ENCODE results near the gene HLA-A. TPM values are rescaled to one million over a fixed set of nuclear protein-coding genes. Genes with fewer than 3 reads are reported as not detected.

Gene HLA-A
- total and polyA plus RNA-seq, 9 of the 15 experiments (the other 6 are each of a cell fraction or from before 2014, with no cell fraction given) = 0.46 to 3.3 TPM; not detected in 7

GRCh38 chr6:29964887-29965562 is 22.7 kb downstream of the HLA-A start (continued):
- TF ChIP-seq, protein P1, sequence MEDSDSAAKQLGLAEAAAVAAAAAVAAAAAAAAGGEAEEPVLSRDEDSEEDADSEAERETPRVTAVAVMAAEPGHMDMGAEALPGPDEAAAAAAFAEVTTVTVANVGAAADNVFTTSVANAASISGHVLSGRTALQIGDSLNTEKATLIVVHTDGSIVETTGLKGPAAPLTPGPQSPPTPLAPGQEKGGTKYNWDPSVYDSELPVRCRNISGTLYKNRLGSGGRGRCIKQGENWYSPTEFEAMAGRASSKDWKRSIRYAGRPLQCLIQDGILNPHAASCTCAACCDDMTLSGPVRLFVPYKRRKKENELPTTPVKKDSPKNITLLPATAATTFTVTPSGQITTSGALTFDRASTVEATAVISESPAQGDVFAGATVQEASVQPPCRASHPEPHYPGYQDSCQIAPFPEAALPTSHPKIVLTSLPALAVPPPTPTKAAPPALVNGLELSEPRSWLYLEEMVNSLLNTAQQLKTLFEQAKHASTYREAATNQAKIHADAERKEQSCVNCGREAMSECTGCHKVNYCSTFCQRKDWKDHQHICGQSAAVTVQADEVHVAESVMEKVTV (CRISPR knock-in tag; IDR thresholded peaks at IDR 0.05) = no peak
- TF ChIP-seq, protein P2, sequence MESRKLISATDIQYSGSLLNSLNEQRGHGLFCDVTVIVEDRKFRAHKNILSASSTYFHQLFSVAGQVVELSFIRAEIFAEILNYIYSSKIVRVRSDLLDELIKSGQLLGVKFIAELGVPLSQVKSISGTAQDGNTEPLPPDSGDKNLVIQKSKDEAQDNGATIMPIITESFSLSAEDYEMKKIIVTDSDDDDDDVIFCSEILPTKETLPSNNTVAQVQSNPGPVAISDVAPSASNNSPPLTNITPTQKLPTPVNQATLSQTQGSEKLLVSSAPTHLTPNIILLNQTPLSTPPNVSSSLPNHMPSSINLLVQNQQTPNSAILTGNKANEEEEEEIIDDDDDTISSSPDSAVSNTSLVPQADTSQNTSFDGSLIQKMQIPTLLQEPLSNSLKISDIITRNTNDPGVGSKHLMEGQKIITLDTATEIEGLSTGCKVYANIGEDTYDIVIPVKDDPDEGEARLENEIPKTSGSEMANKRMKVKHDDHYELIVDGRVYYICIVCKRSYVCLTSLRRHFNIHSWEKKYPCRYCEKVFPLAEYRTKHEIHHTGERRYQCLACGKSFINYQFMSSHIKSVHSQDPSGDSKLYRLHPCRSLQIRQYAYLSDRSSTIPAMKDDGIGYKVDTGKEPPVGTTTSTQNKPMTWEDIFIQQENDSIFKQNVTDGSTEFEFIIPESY (CRISPR knock-in tag; IDR thresholded peaks at IDR 0.05) = no peak
- TF ChIP-seq ZNF75A (CRISPR knock-in tag; IDR thresholded peaks at IDR 0.05) = 0 out of 2 replicates have a peak, but pooled peaks have one; percentile 24
- TF ChIP-seq RFX7 (CRISPR knock-in tag; IDR thresholded peaks at IDR 0.05) = no peak
- peak; percentile 74; the same call in 1 of the 2 replicates for TF ChIP-seq GTF2F1 (IDR thresholded peaks at IDR 0.05; ENCODE audit: low read depth, low read length)
- TF ChIP-seq PML (IDR thresholded peaks at IDR 0.05; ENCODE audit: low read length) = peak; percentile 91
- 0 out of 2 replicates have a peak, but pooled peaks have one; percentile 17 for TF ChIP-seq KHSRP (IDR thresholded peaks at IDR 0.05)
- TF ChIP-seq ZNF347 (CRISPR knock-in tag; IDR thresholded peaks at IDR 0.05; ENCODE audit: low read depth) = no peak
- peak; percentile 72 for TF ChIP-seq KDM1A (IDR thresholded peaks at IDR 0.05)
- TF ChIP-seq IRF9 (tag; IDR thresholded peaks at IDR 0.05) = peak; percentile 57; the same call in 1 of the 2 replicates
- no peak for TF ChIP-seq SIX5 (IDR thresholded peaks at IDR 0.05; ENCODE audit: borderline replicate concordance in 1 of 2, insufficient read depth in 1 of 2, low read depth in 1 of 2, low read length in 2 of 2)
- no peak for TF ChIP-seq ZNF408 (CRISPR knock-in tag; IDR thresholded peaks at IDR 0.05; ENCODE audit: low read depth)
- TF ChIP-seq TEAD2 (tag; IDR thresholded peaks at IDR 0.05) = no peak
- TF ChIP-seq HBP1 (CRISPR knock-in tag; IDR thresholded peaks at IDR 0.05) = peak; percentile 93
- TF ChIP-seq TAF9B (IDR thresholded peaks at IDR 0.05; ENCODE audit: partially characterized antibody) = peak; percentile 100
- TF ChIP-seq, protein P3, sequence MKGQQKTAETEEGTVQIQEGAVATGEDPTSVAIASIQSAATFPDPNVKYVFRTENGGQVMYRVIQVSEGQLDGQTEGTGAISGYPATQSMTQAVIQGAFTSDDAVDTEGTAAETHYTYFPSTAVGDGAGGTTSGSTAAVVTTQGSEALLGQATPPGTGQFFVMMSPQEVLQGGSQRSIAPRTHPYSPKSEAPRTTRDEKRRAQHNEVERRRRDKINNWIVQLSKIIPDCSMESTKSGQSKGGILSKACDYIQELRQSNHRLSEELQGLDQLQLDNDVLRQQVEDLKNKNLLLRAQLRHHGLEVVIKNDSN (CRISPR knock-in tag; IDR thresholded peaks at IDR 0.05) = no peak
- TF ChIP-seq YBX1 (IDR thresholded peaks at IDR 0.05) = no peak
- peak; percentile 97 for TF ChIP-seq SMAD4 (CRISPR knock-in tag; conservative IDR thresholded peaks at IDR 0.05)
- no peak for TF ChIP-seq PCBP1 (IDR thresholded peaks at IDR 0.05; ENCODE audit: low read depth, low read length, poor library complexity, severe bottlenecking)
- TF ChIP-seq ETS2 (tag; IDR thresholded peaks at IDR 0.05; ENCODE audit: borderline replicate concordance, poor library complexity, severe bottlenecking) = no peak
- no peak for TF ChIP-seq HMG20B (CRISPR knock-in tag; IDR thresholded peaks at IDR 0.05)
- peak; percentile 95 for TF ChIP-seq MAFK (IDR thresholded peaks at IDR 0.05; ENCODE audit: low read length)
- no peak for TF ChIP-seq ZNF121 (CRISPR knock-in tag; conservative IDR thresholded peaks at IDR 0.05)
